SU-DHL-6 (cell line): ENCODE data around the gene CNTNAP4.

Source experiments
- CTCF ChIP-seq: fragments of 200-600 bp; sonication (generic); IDR thresholded peaks from one replicate; pipeline ENCODE4 v1.5.1; 2017; ENCODE audit warnings: antibody characterized with exemption, mild to moderate bottlenecking, low read length, moderate library complexity; ENCODE audit not compliant: insufficient read depth, poor library complexity, severe bottlenecking
- EZH2phosphoT487 ChIP-seq: fragments of 200-600 bp; sonication (generic), shearing (Covaris generic); conservative IDR thresholded peaks from 2 replicates; pipeline ENCODE4 v1.6.1; 2018; ENCODE audit warnings: mild to moderate bottlenecking, antibody characterized with exemption, low read length, moderate library complexity, mixed read lengths

- TF ChIP-seq CTCF (no peak), EZH2phosphoT487 (no peak)
These were observed 178.1 kb downstream of the CNTNAP4 start for GRCh38 chr16:76455257-76455656.
